Measurements from ENCODE around the gene S100A1. TPM values are rescaled to one million over a fixed set of nuclear protein-coding genes. Genes with fewer than 3 reads are reported as not detected.

Gene S100A1
- polyA plus RNA-seq, 1 of the 3 experiments (the other 2 are of a cell fraction), result 0.18 TPM

DNA sequence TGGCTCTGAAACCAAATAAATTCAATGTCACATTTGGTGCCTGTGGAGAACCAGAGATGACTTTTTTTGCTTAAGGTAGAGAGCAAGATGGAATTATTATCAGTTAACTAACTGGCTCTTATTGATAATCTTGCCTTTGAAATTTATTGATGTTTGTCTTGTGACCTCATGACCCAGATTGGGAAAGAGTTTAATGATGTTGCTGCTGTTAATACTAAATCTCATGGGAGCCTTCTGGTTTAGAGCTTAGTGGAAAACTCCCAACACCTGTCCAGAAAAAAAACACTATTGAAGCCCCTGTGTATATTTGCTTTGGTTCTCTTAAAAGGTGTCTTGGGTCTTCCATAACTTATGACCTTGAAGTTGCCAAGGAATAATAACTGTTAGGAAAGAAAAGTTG, 15.6 kb downstream of the S100A1 start (continued):
- TF ChIP-seq EP300 (IDR thresholded peaks at IDR 0.05; ENCODE audit: borderline replicate concordance in 1 of 2, low read depth in 1 of 2, low read length in 1 of 2) (no peak), FOXJ3 (CRISPR knock-in tag; IDR thresholded peaks at IDR 0.05) (no peak), TEAD4 (IDR thresholded peaks at IDR 0.05; ENCODE audit: borderline replicate concordance, insufficient read depth) (no peak)

GRCh38 chr1:153646672-153647345, 18.6 kb downstream of the S100A1 start:
- H2AFZ ChIP-seq (ENCODE audit: low read depth), result no peak overlapping the region
- peaks cover 21% of the 10 kb centered on the region for H3K79me2 ChIP-seq (ENCODE audit: insufficient read depth)
- TF ChIP-seq, protein P1, sequence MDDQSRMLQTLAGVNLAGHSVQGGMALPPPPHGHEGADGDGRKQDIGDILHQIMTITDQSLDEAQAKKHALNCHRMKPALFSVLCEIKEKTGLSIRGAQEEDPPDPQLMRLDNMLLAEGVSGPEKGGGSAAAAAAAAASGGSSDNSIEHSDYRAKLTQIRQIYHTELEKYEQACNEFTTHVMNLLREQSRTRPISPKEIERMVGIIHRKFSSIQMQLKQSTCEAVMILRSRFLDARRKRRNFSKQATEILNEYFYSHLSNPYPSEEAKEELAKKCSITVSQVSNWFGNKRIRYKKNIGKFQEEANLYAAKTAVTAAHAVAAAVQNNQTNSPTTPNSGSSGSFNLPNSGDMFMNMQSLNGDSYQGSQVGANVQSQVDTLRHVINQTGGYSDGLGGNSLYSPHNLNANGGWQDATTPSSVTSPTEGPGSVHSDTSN (IDR thresholded peaks at IDR 0.05), result no peak
- TF ChIP-seq FOXJ3 (CRISPR knock-in tag; IDR thresholded peaks at IDR 0.05) (no peak), GATA2 (CRISPR knock-in tag; IDR thresholded peaks at IDR 0.05) (no peak), POLR2AphosphoS5 (IDR thresholded peaks at IDR 0.05; ENCODE audit: low read depth, low read length) (0 out of 2 replicates have a peak, but pooled peaks have one; percentile 36)
- peaks cover 30% of the 10 kb centered on the region for H3F3A ChIP-seq (replicated peaks; ENCODE audit: insufficient read depth)
- no peak overlapping the region for H3K4me2 ChIP-seq
- peaks cover 44 to 47% of the 10 kb centered on the region in 2 experiments for H3K36me3 ChIP-seq (replicated peaks in 1 of 2; ENCODE audit: control insufficient read depth in 1 of 2, insufficient read depth in 2 of 2, low read length in 1 of 2)
- no peaks in the 10 kb centered on the region for H4K20me1 ChIP-seq (ENCODE audit: insufficient read depth)
- ChIA-PET POLR2A (interaction anchor here (1.0 to 6.4 kb wide), 3 partner anchors 9 to 12 kb away, joined by 4 to 32 read pairs (median 5); partner anchors contain the start of gene CHTOP), CTCF (interaction anchor here (0.9 to 1.0 kb wide), 3 partner anchors 12 to 339 kb away, joined by 3 read pairs; partner anchors contain the start of gene RAB13)
- H3K9me2 ChIP-seq, result no peaks in the 10 kb centered on the region
- peaks cover 0 to 10% of the 10 kb centered on the region in 2 experiments; a peak in 1 of 4 replicates for H3K4me1 ChIP-seq (ENCODE audit: control insufficient read depth in 1 of 2, insufficient read depth in 2 of 2, low read depth in 1 of 2, low read length in 1 of 2)
- H3K4me3 ChIP-seq (ENCODE audit: low read depth in 2 of 2, low read length in 1 of 2), result no peak overlapping the region
- H3K9ac ChIP-seq, result no peak overlapping the region
- no peaks in the 10 kb centered on the region for H3K9me3 ChIP-seq
- H3K27ac ChIP-seq (ENCODE audit: low read depth in 2 of 2, low read length in 1 of 2), result no peak overlapping the region
- 98% methylated on average over 5 of the region's 5 CpGs for WGBS (ENCODE audit: low lambda C conversion rate)
- DNase-seq, result no peak
- H3K27me3 ChIP-seq (ENCODE audit: insufficient read depth), result no peaks in the 10 kb centered on the region

DNA sequence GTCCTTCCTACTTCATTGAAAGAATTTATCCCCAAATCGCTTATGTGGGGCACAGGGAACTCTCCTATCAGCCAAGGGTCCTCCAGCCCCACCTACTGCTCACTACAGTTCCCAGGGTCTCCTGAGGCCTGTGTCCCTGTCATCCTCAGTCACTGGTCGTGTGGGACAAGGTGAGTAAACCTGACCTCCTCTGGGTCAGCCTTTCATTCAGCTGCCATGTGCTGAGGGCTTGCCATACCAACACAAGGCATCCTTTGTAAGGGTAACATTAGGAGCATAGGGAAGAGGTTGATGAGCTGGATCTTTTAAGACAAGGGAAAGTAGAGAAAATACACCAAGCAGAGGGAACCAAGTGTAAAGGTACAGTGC, 19.1 kb downstream of the S100A1 start:
- TF ChIP-seq, protein P2, sequence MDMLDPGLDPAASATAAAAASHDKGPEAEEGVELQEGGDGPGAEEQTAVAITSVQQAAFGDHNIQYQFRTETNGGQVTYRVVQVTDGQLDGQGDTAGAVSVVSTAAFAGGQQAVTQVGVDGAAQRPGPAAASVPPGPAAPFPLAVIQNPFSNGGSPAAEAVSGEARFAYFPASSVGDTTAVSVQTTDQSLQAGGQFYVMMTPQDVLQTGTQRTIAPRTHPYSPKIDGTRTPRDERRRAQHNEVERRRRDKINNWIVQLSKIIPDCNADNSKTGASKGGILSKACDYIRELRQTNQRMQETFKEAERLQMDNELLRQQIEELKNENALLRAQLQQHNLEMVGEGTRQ (IDR thresholded peaks at IDR 0.05; ENCODE audit: borderline replicate concordance, low read depth, low read length), result no peak
- TF ChIP-seq ELF1 (IDR thresholded peaks at IDR 0.05) (no peak), NFIC (IDR thresholded peaks at IDR 0.05; ENCODE audit: borderline replicate concordance) (no peak), GABPA (IDR thresholded peaks at IDR 0.05; ENCODE audit: low read depth) (no peak), POLR2AphosphoS5 (IDR thresholded peaks at IDR 0.05; ENCODE audit: low read depth, low read length) (peak; percentile 47; the same call in 1 of the 2 replicates)
- Histone ChIP-seq H4K20me1 (ENCODE audit: insufficient read depth) (no peaks in the 10 kb centered on the region), H3K27ac (ENCODE audit: low read depth in 2 of 2, low read length in 1 of 2) (no peak overlapping the region), H3K36me3 (replicated peaks in 1 of 2; ENCODE audit: control insufficient read depth in 1 of 2, insufficient read depth in 2 of 2, low read length in 1 of 2) (peaks cover 38 to 43% of the 10 kb centered on the region in 2 experiments), H3K4me2 (no peak overlapping the region), H3K79me2 (ENCODE audit: insufficient read depth) (peaks cover 16% of the 10 kb centered on the region), H3F3A (replicated peaks; ENCODE audit: insufficient read depth) (peaks cover 28% of the 10 kb centered on the region), H2AFZ (ENCODE audit: low read depth) (no peak overlapping the region), H3K4me1 (ENCODE audit: control insufficient read depth in 1 of 2, insufficient read depth in 2 of 2, low read depth in 1 of 2, low read length in 1 of 2) (peaks cover 0 to 10% of the 10 kb centered on the region in 2 experiments; a peak in 1 of 4 replicates), H3K9me3 (no peaks in the 10 kb centered on the region), H3K4me3 (ENCODE audit: low read depth in 2 of 2, low read length in 1 of 2) (no peak overlapping the region), H3K9ac (no peak overlapping the region), H3K27me3 (ENCODE audit: insufficient read depth) (no peaks in the 10 kb centered on the region), H3K9me2 (no peaks in the 10 kb centered on the region)
- WGBS (ENCODE audit: low lambda C conversion rate), result 95% methylated on average over 2 of the region's 2 CpGs
- CTCF ChIA-PET, result interaction anchor here (0.8 to 1.4 kb wide), 3 partner anchors 12 to 79 kb away, joined by 3 to 4 read pairs (median 3); no protein-coding TSS in a partner anchor
- POLR2A ChIA-PET, result interaction anchor here (1.0 to 6.4 kb wide), 3 partner anchors 8 to 13 kb away, joined by 4 to 32 read pairs (median 5); partner anchors contain the start of gene CHTOP
- DNase-seq, result no peak
